Ishikawa (cell line): Measurements from ENCODE around the gene SLC7A6.

Experiments used
- CEBPB ChIP-seq: IDR thresholded peaks from 2 replicates; pipeline ENCODE4 v1.6.1; 2012
- CREB1 ChIP-seq: IDR thresholded peaks from 2 replicates; pipeline ENCODE4 v1.6.1; 2012; ENCODE audit warnings: low read depth
- EGR1 ChIP-seq: IDR thresholded peaks from 2 replicates; pipeline ENCODE4 v1.6.1; 2012
- EP300 ChIP-seq: IDR thresholded peaks from 2 replicates; pipeline ENCODE4 v1.6.1; 2012; ENCODE audit warnings: borderline replicate concordance
- FOXM1 ChIP-seq: IDR thresholded peaks from 2 replicates; pipeline ENCODE4 v1.6.1; 2012; ENCODE audit warnings: low read depth, borderline replicate concordance
- NFIC ChIP-seq: IDR thresholded peaks from 2 replicates; pipeline ENCODE4 v1.6.1; 2012
- TAF1 ChIP-seq: IDR thresholded peaks from 2 replicates; pipeline ENCODE4 v1.6.1; 2012; ENCODE audit warnings: low read depth, mild to moderate bottlenecking
- TEAD4 ChIP-seq: IDR thresholded peaks from 2 replicates; pipeline ENCODE4 v1.6.1; 2012
- YY1 ChIP-seq: IDR thresholded peaks from 2 replicates; pipeline ENCODE4 v1.6.1; 2012; ENCODE audit warnings: low read depth
- ZBTB7A ChIP-seq: IDR thresholded peaks from 2 replicates; pipeline ENCODE4 v1.6.1; 2012; ENCODE audit warnings: low read depth
- TF ChIP-seq, protein P1 (sequence below): IDR thresholded peaks from 2 replicates; pipeline ENCODE4 v1.6.1; 2012
- TF ChIP-seq, protein P2 (sequence below): IDR thresholded peaks from 2 replicates; pipeline ENCODE4 v1.6.1; 2012
- TF ChIP-seq, protein P3 (sequence below): IDR thresholded peaks from 2 replicates; pipeline ENCODE4 v1.6.1; 2012; ENCODE audit warnings: low read depth, mild to moderate bottlenecking

DNA sequence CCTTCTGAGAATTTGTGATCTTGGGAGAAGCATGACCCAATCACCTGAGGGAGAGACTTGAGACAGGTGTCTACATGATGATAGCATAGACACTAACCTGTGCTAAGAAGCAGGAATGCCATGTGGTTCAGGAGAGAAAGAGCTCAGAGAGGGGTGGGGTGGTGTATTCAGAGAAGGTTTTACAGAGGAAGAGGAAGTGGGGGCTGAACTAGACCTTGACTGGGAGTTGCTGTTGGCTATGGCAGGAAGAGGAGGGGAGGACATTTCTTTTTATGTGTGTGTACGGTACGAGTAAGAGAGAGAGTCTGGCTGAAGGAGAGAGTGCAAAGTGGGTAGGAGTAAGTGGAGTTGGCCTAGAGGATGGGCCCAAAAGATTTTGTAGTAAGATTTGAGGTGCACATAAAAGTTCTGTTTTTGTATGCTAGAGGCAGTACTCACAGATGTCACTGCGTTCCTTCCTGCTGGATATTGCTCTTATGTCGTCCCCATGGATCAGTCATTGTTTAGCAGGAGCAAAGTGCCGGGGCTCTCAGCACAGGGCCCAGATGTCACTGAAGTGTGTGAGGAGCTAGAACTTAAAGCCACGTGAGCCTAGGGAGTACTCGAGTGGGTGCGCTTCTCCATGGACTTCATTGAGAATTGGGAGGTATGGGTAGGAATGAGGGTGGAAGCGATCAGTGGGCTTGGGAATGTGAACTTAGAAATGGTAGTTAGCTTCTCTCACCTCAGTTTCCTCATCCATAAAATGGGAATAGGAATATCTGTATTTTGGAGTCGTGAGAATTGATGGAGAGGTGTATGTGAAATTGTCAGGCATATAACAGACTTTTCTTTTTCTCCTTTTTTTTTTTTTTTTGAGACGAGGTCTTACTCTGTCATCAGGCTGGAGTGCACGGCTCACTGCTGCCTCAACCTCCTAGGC lies 22.1 kb downstream of the SLC7A6 start:
- TF ChIP-seq NFIC = no peak
- TF ChIP-seq TEAD4 = no peak
- no peak for TF ChIP-seq FOXM1
- TF ChIP-seq, protein P1, sequence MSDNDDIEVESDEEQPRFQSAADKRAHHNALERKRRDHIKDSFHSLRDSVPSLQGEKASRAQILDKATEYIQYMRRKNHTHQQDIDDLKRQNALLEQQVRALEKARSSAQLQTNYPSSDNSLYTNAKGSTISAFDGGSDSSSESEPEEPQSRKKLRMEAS = no peak
- no peak for TF ChIP-seq CEBPB
- no peak for TF ChIP-seq ZBTB7A
- no peak for TF ChIP-seq CREB1
- TF ChIP-seq, protein P2, sequence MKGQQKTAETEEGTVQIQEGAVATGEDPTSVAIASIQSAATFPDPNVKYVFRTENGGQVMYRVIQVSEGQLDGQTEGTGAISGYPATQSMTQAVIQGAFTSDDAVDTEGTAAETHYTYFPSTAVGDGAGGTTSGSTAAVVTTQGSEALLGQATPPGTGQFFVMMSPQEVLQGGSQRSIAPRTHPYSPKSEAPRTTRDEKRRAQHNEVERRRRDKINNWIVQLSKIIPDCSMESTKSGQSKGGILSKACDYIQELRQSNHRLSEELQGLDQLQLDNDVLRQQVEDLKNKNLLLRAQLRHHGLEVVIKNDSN = no peak
- no peak for TF ChIP-seq YY1
- TF ChIP-seq TAF1 = no peak
- TF ChIP-seq, protein P3, sequence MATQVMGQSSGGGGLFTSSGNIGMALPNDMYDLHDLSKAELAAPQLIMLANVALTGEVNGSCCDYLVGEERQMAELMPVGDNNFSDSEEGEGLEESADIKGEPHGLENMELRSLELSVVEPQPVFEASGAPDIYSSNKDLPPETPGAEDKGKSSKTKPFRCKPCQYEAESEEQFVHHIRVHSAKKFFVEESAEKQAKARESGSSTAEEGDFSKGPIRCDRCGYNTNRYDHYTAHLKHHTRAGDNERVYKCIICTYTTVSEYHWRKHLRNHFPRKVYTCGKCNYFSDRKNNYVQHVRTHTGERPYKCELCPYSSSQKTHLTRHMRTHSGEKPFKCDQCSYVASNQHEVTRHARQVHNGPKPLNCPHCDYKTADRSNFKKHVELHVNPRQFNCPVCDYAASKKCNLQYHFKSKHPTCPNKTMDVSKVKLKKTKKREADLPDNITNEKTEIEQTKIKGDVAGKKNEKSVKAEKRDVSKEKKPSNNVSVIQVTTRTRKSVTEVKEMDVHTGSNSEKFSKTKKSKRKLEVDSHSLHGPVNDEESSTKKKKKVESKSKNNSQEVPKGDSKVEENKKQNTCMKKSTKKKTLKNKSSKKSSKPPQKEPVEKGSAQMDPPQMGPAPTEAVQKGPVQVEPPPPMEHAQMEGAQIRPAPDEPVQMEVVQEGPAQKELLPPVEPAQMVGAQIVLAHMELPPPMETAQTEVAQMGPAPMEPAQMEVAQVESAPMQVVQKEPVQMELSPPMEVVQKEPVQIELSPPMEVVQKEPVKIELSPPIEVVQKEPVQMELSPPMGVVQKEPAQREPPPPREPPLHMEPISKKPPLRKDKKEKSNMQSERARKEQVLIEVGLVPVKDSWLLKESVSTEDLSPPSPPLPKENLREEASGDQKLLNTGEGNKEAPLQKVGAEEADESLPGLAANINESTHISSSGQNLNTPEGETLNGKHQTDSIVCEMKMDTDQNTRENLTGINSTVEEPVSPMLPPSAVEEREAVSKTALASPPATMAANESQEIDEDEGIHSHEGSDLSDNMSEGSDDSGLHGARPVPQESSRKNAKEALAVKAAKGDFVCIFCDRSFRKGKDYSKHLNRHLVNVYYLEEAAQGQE = no peak
- TF ChIP-seq EGR1 = no peak
- no peak for TF ChIP-seq EP300
